Stromal cell of bone marrow (primary cell): ENCODE measurements around the gene CDK5RAP3.

Experiments used
- DNase-seq: peaks from one replicate; pipeline ENCODE4 v3.0.0-alpha.2; 2012; ENCODE audit warnings: low read depth

CDK5RAP3 gene

GRCh38 chr17:48025040-48025903, 54.4 kb downstream of the CDK5RAP3 start:
- peak; percentile 92 for DNase-seq

DNA sequence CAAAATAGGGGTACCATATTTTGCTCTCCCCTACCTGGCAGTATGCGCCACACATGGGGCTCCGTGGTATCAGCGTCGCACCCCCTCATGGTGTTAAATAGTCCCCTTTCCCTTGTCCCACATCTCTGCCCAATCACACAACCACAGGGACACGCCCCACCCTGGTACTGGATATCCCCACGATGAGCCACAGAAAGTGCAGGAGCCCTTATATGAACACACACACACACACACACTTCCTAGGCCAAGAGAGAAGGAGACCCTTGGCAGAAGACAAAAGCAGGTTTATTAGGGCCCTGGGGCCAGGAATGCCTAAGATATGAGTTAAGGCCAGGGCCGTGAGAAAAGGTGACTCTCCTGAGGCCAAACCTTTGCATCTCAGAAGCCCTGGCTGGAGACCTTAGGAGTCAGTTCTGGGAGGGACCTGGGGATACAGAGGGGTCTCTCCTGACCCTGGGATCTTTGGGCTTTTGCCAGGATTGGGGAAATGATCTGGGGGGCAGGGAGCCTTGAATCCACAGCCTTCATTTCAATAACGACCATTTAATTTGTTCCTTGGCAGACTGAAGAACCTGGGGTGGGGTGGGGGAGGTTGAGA, 55.1 kb downstream of the CDK5RAP3 start:
- DNase-seq = no peak

DNA sequence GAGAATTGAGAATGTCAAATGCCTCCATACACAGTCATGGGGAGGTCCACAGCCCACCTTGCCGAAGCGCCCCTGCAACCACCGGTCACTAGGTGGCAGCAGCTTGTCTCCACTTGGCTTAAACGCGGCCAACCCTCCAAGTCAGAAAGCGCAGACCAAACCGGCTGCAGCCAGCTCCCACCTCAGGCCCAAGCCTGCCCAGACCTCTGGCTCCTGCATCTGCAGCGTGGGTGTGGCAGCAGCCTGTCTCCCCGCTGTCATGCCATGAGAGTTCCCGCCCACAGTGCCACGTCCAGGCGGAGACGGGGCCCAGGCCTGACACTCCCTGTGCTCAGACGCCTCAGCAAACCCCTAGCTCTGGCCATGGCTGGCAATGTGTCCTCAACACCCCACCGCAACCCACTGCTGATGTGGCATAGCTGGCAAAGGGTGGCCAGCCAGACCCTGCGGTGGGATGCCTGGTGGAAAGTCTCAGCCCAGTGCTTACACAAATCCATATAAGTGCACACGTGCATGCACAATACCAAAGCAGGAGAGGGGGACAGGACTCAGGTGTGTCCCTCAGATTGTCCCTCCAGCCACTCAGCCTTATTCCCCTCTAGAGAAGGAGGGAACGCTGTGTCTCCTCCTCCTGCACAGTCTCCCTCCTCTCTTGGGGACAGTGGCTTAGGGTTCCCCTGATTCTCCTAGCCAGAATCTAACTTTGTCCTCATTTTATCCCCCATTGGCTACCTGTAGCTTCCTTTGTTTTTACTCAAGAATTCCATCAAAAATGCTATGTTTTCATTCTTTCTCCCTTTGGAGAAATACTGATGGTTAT, 55.8 kb downstream of the CDK5RAP3 start:
- peak; percentile 81 for DNase-seq

DNA sequence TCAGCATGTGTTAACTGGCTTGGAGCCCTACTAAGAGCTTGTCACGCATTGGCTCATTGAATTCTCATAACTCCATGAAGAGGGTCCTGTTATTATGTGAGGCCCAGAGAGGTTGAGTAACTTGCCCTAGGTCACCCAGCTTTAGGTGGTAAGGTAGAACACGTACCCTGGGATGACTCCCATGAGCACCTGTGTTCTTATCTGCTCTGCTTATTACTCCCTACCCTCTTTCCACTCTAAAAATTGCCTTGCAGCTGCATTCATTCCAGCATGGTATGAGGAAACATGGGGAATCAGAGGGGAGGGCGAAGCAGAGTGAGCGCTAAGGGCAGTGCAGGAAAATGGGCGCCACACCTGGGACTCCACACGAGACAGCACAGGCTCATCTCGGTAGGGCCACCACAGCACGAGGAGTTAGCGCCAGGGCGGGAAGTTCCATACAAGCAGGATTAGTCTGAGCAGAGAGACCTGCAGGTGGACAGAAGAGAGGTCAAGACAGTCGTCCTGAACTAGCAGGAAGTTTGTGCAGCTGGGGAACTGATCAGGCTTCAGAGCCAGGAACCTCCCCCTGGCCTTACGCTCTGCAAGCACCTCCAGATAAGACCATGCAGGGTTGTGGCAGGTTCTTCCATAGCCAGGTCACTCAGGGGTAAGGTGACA, 56.5 kb downstream of the CDK5RAP3 start:
- DNase-seq = no peak

GRCh38 chr17:48028736-48029135, 57.8 kb downstream of the CDK5RAP3 start:
- no peak for DNase-seq

- no peak for DNase-seq
These were observed 59.6 kb downstream of the CDK5RAP3 start for GRCh38 chr17:48030531-48030930.
